Hematopoietic multipotent progenitor cell treated with erythropoietin and hydrocortisone succinate and interleukin-3 and kit ligand, for 17 days (in vitro differentiated cells): ENCODE data around the gene MYOD1.

Experiments
- DNase-seq: peaks from one replicate; pipeline ENCODE4 v3.0.0-alpha.2; 2015; ENCODE audit warnings: low spot score

MYOD1 gene

GRCh38 chr11:17734986-17735817 lies 15.8 kb downstream of the MYOD1 start:
- no peak for DNase-seq

DNA sequence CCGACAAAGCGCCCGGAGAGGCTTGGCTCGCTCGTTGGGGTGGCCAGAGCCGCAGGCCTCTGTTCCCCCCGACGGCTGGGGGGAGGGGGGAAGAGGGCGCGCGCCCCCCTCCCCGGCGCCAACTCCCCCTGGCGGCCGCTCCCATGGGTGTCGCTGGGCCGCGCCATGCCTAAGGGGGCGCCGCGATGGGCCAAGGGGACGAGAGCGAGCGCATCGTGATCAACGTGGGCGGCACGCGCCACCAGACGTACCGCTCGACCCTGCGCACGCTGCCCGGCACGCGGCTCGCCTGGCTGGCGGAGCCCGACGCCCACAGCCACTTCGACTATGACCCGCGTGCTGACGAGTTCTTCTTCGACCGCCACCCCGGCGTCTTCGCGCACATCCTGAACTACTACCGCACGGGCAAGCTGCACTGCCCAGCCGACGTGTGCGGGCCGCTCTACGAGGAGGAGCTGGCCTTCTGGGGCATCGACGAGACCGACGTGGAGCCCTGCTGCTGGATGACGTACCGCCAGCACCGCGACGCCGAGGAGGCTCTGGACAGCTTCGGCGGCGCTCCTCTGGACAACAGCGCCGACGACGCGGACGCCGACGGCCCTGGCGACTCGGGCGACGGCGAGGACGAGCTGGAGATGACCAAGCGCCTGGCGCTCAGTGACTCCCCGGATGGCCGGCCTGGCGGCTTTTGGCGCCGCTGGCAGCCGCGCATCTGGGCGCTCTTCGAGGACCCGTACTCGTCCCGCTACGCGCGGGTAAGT lies 16.6 kb downstream of the MYOD1 start:
- DNase-seq = no peak

- no peak for DNase-seq
Observed at GRCh38 chr11:17736579-17736893, 17.2 kb downstream of the MYOD1 start.

DNA sequence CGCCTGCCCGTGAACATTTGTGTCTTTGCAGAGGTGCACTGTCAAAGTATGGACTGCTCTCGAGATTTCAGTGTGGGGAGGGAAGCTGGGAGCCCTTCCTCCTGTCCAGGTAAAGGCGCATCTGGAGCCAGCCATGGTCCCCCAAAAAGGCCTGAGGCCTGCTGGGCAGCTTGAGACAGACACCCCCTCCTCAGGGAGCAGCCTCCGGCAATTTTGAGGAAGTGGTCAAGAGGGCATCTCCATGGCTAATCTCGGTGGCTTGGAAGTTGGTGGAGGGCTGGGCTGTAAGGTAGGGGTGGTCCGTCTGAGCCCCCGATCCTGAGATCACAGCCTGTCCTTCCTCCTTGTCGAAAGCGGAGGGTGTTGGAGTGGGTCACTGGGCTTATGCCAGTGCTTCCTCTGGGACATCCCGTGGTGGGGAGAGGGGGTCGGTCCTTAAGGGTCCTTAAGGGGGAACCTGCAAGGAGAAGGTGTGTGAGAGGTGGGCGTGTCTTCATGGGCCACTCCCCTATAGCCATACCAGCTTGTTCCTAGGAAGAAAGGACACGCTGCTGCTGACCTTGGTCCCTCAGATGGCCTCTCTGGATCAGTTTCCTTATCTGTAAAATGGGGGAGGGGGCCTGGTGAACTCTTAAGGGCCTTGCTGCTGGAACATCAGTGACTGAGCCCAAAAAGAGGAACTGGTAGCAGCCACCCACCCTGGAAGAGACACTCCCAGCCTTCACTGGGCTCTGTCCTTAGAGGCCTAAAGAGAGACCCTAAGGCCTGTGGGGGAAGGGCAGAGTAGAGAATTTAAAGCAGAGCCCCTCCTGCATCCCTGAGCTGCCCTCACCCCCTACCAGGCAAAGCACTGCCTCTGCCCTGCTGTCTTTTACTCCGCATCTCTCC lies 17.8 kb downstream of the MYOD1 start:
- no peak for DNase-seq

- DNase-seq = no peak
Observed at GRCh38 chr11:17738151-17738973, 19.0 kb downstream of the MYOD1 start.

- DNase-seq = no peak
Observed at GRCh38 chr11:17739945-17740338, 20.6 kb downstream of the MYOD1 start.

DNA sequence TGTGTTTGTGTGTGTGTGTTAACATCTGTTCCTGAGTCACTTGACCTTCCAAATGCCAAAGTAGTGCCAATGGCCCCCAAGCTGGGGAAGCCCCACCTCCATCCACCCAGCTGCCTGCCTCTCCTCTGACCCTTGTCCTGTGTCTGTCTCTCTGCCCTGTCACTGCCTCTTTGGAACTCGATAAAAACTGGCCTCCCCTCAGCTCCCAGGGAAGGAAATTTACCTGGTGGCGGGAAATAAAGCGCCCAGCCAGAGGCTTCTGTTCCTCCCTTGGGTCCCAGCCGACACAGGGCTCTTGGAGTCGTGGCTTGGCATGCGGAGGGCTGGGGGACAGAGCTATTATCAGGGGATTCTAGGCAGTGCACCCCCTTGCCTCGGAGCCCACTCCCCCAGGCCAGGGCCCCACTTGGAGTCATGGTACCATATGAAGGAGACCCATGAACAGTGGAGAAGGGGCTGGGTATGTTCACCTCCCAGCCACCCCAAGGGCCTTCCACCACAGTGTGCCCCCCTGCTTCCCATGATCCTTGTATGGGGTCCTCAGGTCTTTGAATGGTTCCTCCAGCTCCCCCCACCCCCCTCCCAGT lies 21.4 kb downstream of the MYOD1 start:
- DNase-seq = no peak

DNA sequence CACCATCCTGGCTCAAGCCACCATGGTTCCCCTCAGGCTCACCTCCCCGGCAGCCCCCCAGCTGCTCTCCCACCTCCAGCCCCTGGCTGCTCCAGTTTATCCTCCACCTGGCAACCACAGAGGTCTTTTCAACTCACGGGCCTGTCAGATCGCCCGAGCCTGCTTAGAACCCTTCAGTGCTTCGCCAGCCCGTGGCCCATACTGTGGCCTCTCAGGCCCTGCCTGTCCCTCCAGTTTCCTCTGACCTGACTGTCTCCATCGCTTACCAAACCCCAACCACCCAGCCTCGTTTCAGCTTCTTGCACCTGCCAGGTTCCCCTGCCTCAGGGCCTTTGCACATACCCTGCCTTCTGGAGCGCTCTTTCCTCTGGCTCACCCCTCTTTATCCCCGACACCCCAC lies 22.1 kb downstream of the MYOD1 start:
- DNase-seq = no peak

DNA sequence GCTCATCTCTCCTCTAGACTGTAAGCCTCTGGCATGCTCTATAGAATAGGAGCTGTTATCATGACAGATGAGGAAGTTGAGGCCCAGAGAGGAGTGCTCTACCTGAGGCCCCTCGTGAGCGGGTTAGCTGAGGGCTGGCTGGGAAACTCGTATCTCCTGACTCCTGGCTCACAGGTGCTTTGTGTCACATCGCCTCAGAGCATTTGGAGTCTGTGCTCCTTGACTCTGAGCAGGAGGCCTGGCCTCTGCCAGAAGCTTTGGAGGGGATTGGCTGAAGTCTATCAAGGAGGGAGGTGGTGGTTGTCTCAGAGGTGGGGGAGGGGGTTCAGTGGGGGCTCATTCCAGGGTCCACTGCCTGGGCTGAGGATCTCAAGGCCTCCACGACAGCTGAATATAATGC lies 22.6 kb downstream of the MYOD1 start:
- DNase-seq = no peak

- DNase-seq = no peak
Observed at GRCh38 chr11:17743026-17743807, 23.8 kb downstream of the MYOD1 start.

GRCh38 chr11:17743808-17744119 lies 24.4 kb downstream of the MYOD1 start:
- no peak for DNase-seq

- DNase-seq = no peak
Observed at GRCh38 chr11:17744151-17744940, 25.0 kb downstream of the MYOD1 start.

GRCh38 chr11:17745023-17745772 lies 25.8 kb downstream of the MYOD1 start:
- no peak for DNase-seq

- no peak for DNase-seq
Observed at GRCh38 chr11:17746096-17746495, 26.7 kb downstream of the MYOD1 start.

DNA sequence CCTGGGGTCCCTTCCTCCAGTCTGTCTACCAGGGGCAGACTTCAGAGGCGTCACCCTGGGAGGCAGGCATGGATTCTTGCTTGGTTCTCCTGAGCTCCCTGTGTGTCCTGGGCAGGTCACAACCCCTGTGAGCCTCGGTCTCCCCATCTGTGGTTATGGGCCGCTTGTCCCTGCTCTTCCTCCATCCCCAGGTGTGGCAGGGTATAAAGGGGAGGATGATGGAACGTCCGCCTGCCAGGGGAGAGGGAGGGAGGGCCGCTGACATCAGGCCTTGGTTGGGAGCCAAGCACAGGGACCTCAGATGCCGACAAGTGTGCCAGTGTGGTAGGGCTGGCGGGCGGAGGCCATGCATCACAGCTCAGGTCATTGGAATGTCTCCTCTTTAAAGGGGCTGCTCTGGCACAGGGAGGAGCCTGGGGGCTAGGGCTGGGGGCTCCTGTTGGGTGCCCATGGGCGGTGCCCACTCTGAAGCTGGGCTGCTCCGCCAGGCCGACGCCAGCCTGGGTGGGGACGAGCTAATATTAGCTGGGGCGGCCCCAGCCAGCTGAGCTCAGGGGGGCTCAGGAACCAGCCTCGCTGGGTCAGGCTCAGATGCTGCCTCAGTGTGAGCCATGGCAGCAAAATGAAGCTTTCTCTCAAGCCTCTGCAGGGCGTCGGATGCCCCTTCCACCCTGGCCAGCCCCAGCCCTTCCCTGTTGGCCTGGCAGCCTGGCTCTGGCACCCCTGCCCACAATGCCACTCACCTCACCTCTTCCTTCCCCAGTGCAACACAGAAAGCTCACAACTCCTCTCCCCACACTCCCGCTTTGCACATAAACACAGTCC lies 28.0 kb downstream of the MYOD1 start:
- no peak for DNase-seq

DNA sequence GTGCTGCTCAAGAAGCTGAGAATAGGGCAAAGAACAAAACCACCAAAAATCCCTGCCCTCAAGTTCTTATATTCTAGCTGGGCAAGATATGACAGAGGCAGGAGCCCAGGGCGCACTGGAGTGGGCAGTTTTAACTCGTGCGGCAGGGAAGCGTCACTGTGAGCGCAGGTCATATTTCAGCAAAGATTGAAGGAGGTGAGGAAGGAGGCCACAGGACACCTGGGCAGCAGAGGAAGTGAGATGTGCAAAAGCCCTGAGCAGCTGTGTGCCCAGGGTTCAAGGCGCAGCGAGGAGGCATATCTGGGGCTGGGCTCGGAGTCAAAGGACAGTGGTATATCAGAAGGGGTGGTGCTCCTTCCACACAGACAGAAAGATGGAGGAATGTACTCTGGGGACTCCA lies 28.7 kb downstream of the MYOD1 start:
- no peak for DNase-seq

GRCh38 chr11:17748761-17749721 lies 29.7 kb downstream of the MYOD1 start:
- no peak for DNase-seq
